ENCODE measurements around the gene SLX9.
A peak's percentile ranks its signal among the peaks of the same experiment; 100 is the strongest.

Gene SLX9

GRCh38 chr21:44958471-44959191 is 18.8 kb downstream of the SLX9 start:
- Histone ChIP-seq H3K4me3 (ENCODE audit: low read depth, low read length) (no peak overlapping the region), H2BK120ac (ENCODE audit: insufficient read depth, low read length, poor library complexity) (peak overlapping the region; percentile 72), H3K36me3 (ENCODE audit: control insufficient read depth in 1 of 2, insufficient read depth in 2 of 2, low read length in 2 of 2) (peaks cover 23 to 24% of the 10 kb centered on the region in 2 experiments), H2AFZ (ENCODE audit: insufficient read depth, low read length, poor library complexity) (peak overlapping the region; percentile 9), H3K23ac (ENCODE audit: low read length) (no peak overlapping the region), H3K27me3 (ENCODE audit: insufficient read depth, low read length) (no peaks in the 10 kb centered on the region), H3K9me3 (ENCODE audit: insufficient read depth, low read depth, low read length) (peaks cover 4% of the 10 kb centered on the region), H2BK5ac (ENCODE audit: low read depth, low read length, poor library complexity) (peak overlapping the region; percentile 74), H2BK12ac (ENCODE audit: low read length) (peak overlapping the region; percentile 90), H3K18ac (ENCODE audit: low read length) (peak overlapping the region; percentile 55), H3K14ac (ENCODE audit: low read length) (peak overlapping the region; percentile 79), H3K27ac (ENCODE audit: low read depth, low read length) (peak overlapping the region; percentile 90), H3K79me2 (ENCODE audit: control insufficient read depth, insufficient read depth, low read length, poor library complexity) (peaks cover 21% of the 10 kb centered on the region), H3K4ac (ENCODE audit: low read depth, low read length) (peak overlapping the region; percentile 40), H3K4me1 (ENCODE audit: control insufficient read depth in 1 of 2, insufficient read depth in 2 of 2, low read length in 2 of 2) (peaks cover 41 to 42% of the 10 kb centered on the region in 2 experiments), H3K9ac (ENCODE audit: low read length) (no peak overlapping the region), H4K91ac (ENCODE audit: low read depth, low read length) (peak overlapping the region; percentile 86), H2AK5ac (ENCODE audit: low read length) (peak overlapping the region; percentile 51), H3K79me1 (ENCODE audit: low read length) (peaks cover 43% of the 10 kb centered on the region), H3K4me2 (ENCODE audit: low read length) (peak overlapping the region; percentile 35), H4K12ac (ENCODE audit: low read depth, low read length) (no peak overlapping the region), H4K8ac (ENCODE audit: low read depth, low read length) (peak overlapping the region; percentile 62)
- DNase-seq: peak; percentile 95
- no CpG with 5 or more reads among the region's 28 CpGs for WGBS (ENCODE audit: extremely low coverage, insufficient coverage, insufficient read length)

- Histone ChIP-seq H2AFZ (ENCODE audit: insufficient read depth, low read length, poor library complexity) (peak overlapping the region; percentile 19), H3K4ac (ENCODE audit: low read depth, low read length) (peak overlapping the region; percentile 37), H3K79me1 (ENCODE audit: low read length) (peaks cover 46% of the 10 kb centered on the region), H3K4me1 (ENCODE audit: control insufficient read depth in 1 of 2, insufficient read depth in 2 of 2, low read length in 2 of 2) (peaks cover 41 to 42% of the 10 kb centered on the region in 2 experiments), H3K9me3 (ENCODE audit: insufficient read depth, low read depth, low read length) (peaks cover 4% of the 10 kb centered on the region), H3K27me3 (ENCODE audit: insufficient read depth, low read length) (no peaks in the 10 kb centered on the region), H2BK5ac (ENCODE audit: low read depth, low read length, poor library complexity) (peak overlapping the region; percentile 47), H3K14ac (ENCODE audit: low read length) (peak overlapping the region; percentile 65), H3K9ac (ENCODE audit: low read length) (no peak overlapping the region), H3K79me2 (ENCODE audit: control insufficient read depth, insufficient read depth, low read length, poor library complexity) (peaks cover 21% of the 10 kb centered on the region), H2BK12ac (ENCODE audit: low read length) (peak overlapping the region; percentile 90), H4K91ac (ENCODE audit: low read depth, low read length) (peak overlapping the region; percentile 68), H4K12ac (ENCODE audit: low read depth, low read length) (no peak overlapping the region), H3K36me3 (ENCODE audit: control insufficient read depth in 1 of 2, insufficient read depth in 2 of 2, low read length in 2 of 2) (peaks cover 15 to 19% of the 10 kb centered on the region in 2 experiments), H2AK5ac (ENCODE audit: low read length) (peak overlapping the region; percentile 96), H4K8ac (ENCODE audit: low read depth, low read length) (peak overlapping the region; percentile 62), H3K27ac (ENCODE audit: low read depth, low read length) (peak overlapping the region; percentile 90), H3K23ac (ENCODE audit: low read length) (no peak overlapping the region), H3K4me3 (ENCODE audit: low read depth, low read length) (no peak overlapping the region), H2BK120ac (ENCODE audit: insufficient read depth, low read length, poor library complexity) (peak overlapping the region; percentile 67), H3K4me2 (ENCODE audit: low read length) (no peak overlapping the region), H3K18ac (ENCODE audit: low read length) (peak overlapping the region; percentile 86)
- DNase-seq: no peak
- no CpG with 5 or more reads among the region's 26 CpGs for WGBS (ENCODE audit: extremely low coverage, insufficient coverage, insufficient read length)
These were observed 19.7 kb downstream of the SLX9 start for GRCh38 chr21:44959376-44960091.

DNA sequence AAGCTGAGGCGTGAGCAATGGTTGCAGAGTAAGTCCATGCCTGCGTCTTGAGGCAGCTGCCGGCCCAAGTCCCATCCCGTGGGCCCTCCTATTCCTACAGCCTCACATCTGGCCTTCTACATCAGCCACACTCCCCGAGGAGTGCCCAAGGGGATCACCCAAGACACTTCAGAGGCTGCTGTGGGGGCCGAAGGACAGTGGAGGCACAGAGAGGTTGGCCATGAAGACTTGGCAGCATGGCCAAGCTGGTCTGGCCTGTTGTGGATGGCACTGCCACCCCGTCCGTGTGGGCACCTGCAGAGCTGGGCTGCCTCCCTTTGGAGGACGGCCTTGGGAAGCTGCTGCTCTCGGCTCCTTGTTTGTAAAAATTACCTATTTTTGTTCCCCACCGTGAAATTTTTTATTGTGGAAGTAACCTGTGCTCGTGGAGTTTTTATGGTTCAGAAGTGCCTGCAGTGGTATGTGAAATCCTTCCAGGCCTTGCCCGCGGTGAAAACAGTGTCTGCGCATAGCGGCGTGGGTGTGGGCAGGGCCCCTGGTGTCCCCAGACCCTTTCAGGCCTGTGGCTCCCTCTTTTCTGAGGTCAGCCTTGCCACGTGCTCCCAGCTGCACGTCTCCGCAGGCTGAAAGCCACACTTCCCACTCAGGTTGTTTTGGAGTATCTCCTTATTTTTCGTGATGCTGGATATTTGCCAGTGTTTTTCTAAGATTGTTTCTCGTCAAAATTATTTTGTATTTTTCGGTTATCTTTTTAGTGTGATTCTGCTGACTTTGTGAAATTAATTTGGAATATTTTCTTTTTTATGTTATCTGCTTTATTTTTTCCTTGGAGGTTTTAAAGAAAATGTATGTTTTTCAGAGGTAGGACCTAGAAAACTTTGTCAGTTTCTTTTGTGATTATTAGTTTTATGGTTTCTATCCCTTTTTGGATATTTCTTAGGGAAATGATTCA is 20.6 kb downstream of the SLX9 start:
- Histone ChIP-seq H3K14ac (ENCODE audit: low read length) (peak overlapping the region; percentile 76), H3K79me2 (ENCODE audit: control insufficient read depth, insufficient read depth, low read length, poor library complexity) (peaks cover 23% of the 10 kb centered on the region), H3K27ac (ENCODE audit: low read depth, low read length) (peak overlapping the region; percentile 90), H3K79me1 (ENCODE audit: low read length) (peaks cover 46% of the 10 kb centered on the region), H4K91ac (ENCODE audit: low read depth, low read length) (peak overlapping the region; percentile 68), H3K27me3 (ENCODE audit: insufficient read depth, low read length) (no peaks in the 10 kb centered on the region), H3K4me3 (ENCODE audit: low read depth, low read length) (no peak overlapping the region), H2AK5ac (ENCODE audit: low read length) (peak overlapping the region; percentile 96), H3K23ac (ENCODE audit: low read length) (no peak overlapping the region), H3K9ac (ENCODE audit: low read length) (no peak overlapping the region), H4K12ac (ENCODE audit: low read depth, low read length) (no peak overlapping the region), H4K8ac (ENCODE audit: low read depth, low read length) (peak overlapping the region; percentile 47), H3K36me3 (ENCODE audit: control insufficient read depth in 1 of 2, insufficient read depth in 2 of 2, low read length in 2 of 2) (peaks cover 13 to 19% of the 10 kb centered on the region in 2 experiments), H2BK120ac (ENCODE audit: insufficient read depth, low read length, poor library complexity) (peak overlapping the region; percentile 76), H3K9me3 (ENCODE audit: insufficient read depth, low read depth, low read length) (peaks cover 4% of the 10 kb centered on the region), H2BK5ac (ENCODE audit: low read depth, low read length, poor library complexity) (peak overlapping the region; percentile 78), H2AFZ (ENCODE audit: insufficient read depth, low read length, poor library complexity) (peak overlapping the region; percentile 8), H2BK12ac (ENCODE audit: low read length) (peak overlapping the region; percentile 94), H3K4me2 (ENCODE audit: low read length) (no peak overlapping the region), H3K18ac (ENCODE audit: low read length) (peak overlapping the region; percentile 86), H3K4me1 (ENCODE audit: control insufficient read depth in 1 of 2, insufficient read depth in 2 of 2, low read length in 2 of 2) (peaks cover 43 to 46% of the 10 kb centered on the region in 2 experiments), H3K4ac (ENCODE audit: low read depth, low read length) (peak overlapping the region; percentile 57)
- no CpG with 5 or more reads among the region's 23 CpGs for WGBS (ENCODE audit: extremely low coverage, insufficient coverage, insufficient read length)
- DNase-seq: no peak

Measured in trophoblast cell (in vitro differentiated cells and primary cell).